ENCODE data around the gene CHD2. TPM values are rescaled to one million over a fixed set of nuclear protein-coding genes. Genes with fewer than 3 reads are reported as not detected.

CHD2 gene
- total RNA-seq, 1 experiment from 2014 or later = 129 TPM

DNA sequence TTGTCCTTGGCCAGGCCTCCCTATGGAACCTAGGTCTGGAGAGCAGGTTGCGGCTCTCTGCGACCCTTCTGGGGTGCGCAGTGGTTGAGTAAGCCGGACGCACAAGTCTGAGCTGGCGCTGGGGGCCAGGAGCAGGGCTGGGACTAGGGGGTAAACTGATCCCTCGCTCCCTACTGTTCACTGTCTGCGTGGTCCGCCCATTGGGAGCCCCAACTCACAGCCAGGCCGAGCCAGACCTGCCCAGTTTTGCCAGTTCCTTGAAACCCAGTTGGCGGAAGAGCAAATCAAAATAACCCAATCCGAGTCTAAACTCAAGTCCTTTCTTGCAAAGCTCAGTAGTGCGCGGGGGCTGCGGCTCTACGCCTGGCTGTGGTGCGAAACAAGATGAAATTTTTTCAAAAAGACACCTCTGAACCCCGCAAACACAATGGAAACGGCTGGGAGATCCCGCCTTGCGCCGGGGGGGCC is 171.4 kb downstream of the CHD2 start:
- peaks cover 4% of the 10 kb centered on the region for H3K36me3 Mint-ChIP-seq (ENCODE audit: insufficient read depth, unreplicated experiment)
- POLR2A ChIA-PET = interaction anchor here (0.7 kb wide), 1 partner anchor 13 kb away, joined by 3 read pairs; no protein-coding TSS in a partner anchor
- H3K27ac Mint-ChIP-seq (ENCODE audit: low read depth, unreplicated experiment) = peak overlapping the region; percentile 27
- H3K9me3 Mint-ChIP-seq (ENCODE audit: unreplicated experiment) = no peaks in the 10 kb centered on the region
- TF ChIP-seq, protein P1, sequence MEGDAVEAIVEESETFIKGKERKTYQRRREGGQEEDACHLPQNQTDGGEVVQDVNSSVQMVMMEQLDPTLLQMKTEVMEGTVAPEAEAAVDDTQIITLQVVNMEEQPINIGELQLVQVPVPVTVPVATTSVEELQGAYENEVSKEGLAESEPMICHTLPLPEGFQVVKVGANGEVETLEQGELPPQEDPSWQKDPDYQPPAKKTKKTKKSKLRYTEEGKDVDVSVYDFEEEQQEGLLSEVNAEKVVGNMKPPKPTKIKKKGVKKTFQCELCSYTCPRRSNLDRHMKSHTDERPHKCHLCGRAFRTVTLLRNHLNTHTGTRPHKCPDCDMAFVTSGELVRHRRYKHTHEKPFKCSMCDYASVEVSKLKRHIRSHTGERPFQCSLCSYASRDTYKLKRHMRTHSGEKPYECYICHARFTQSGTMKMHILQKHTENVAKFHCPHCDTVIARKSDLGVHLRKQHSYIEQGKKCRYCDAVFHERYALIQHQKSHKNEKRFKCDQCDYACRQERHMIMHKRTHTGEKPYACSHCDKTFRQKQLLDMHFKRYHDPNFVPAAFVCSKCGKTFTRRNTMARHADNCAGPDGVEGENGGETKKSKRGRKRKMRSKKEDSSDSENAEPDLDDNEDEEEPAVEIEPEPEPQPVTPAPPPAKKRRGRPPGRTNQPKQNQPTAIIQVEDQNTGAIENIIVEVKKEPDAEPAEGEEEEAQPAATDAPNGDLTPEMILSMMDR (IDR thresholded peaks at IDR 0.05; ENCODE audit: unreplicated experiment) = no peak
- intact Hi-C loops (cut with micrococcal nuclease) = no loop called here
- peak overlapping the region; percentile 88 for H3K4me3 Mint-ChIP-seq (ENCODE audit: unreplicated experiment)
- CTCF ChIA-PET = interaction anchor here (0.6 to 1.6 kb wide), 3 partner anchors 17 to 794 kb away, joined by 3 to 6 read pairs (median 3); no protein-coding TSS in a partner anchor
- no TSS peak for BruUV-seq (replicated peaks)
- no peaks in the 10 kb centered on the region for H3K27me3 Mint-ChIP-seq (ENCODE audit: insufficient read depth, unreplicated experiment)
- no peak for DNase-seq (ENCODE audit: unreplicated experiment)
- peaks cover 16% of the 10 kb centered on the region for H3K4me1 Mint-ChIP-seq (ENCODE audit: insufficient read depth, unreplicated experiment)

GRCh38 chr15:93072011-93072410 is 171.9 kb downstream of the CHD2 start:
- TF ChIP-seq, protein P1 (IDR thresholded peaks at IDR 0.05; ENCODE audit: unreplicated experiment) = no peak
- intact Hi-C loops (cut with micrococcal nuclease) = no loop called here
- peak overlapping the region; percentile 27 for H3K27ac Mint-ChIP-seq (ENCODE audit: low read depth, unreplicated experiment)
- peak overlapping the region; percentile 88 for H3K4me3 Mint-ChIP-seq (ENCODE audit: unreplicated experiment)
- H3K27me3 Mint-ChIP-seq (ENCODE audit: insufficient read depth, unreplicated experiment) = no peaks in the 10 kb centered on the region
- peaks cover 4% of the 10 kb centered on the region for H3K36me3 Mint-ChIP-seq (ENCODE audit: insufficient read depth, unreplicated experiment)
- peak; percentile 32 for DNase-seq (ENCODE audit: unreplicated experiment)
- no peaks in the 10 kb centered on the region for H3K9me3 Mint-ChIP-seq (ENCODE audit: unreplicated experiment)
- peaks cover 13% of the 10 kb centered on the region for H3K4me1 Mint-ChIP-seq (ENCODE audit: insufficient read depth, unreplicated experiment)
- CTCF ChIA-PET = interaction anchor here (0.6 to 1.6 kb wide), 3 partner anchors 16 to 794 kb away, joined by 3 to 6 read pairs (median 3); no protein-coding TSS in a partner anchor
- no TSS peak for BruUV-seq (replicated peaks)
- POLR2A ChIA-PET = interaction anchor here (0.8 to 1.2 kb wide), 2 partner anchors 34 to 43 kb away, joined by 5 to 8 read pairs; no protein-coding TSS in a partner anchor

DNA sequence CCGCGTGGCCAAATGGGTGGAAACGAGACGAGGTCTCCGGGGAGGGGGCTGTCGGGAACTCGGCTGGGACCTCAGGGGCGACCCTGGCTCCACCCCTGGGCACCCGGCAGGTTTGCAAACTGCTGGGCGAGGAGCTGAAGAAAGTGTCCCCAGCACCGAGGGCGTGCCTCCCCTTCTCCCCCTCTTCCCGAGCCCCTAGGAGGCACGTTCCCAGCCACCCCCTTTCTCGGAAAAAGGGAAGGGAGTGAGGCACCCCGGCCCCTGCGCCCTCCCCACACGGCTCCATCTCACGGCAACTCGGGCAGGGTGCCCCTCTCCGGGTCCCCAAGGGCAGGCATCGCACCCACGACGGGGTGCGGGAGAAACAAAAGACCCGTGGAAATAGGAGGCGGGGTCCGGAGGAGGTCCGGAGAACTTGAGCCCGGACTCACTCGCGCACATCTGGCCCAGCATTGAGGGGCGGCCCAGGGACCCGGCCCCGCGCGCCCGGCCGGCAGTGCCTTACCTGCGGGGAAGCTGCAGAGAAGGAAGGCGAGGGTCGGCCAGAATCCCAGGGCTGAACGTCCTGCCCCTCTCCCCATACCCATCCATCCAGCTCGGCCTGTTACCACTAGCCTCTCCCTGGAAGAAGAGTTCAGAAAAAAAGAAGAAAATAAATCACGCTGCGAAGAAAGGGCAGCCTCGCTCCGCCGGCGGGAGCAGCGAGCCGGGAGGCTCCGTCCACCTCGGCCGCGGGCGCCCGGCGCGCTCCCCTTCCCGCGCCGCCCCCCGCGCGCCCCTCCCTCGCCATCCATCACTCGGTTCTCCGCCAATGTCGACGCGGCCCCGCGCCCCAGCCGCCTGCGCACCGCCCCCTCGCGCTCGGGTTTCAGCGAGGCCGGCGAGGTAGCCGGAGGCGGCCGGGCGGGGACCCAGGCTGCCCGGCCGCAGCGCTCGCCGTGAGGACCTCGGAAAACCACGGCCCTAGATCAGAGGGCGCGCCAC is 172.6 kb downstream of the CHD2 start:
- intact Hi-C loops (cut with micrococcal nuclease) = no loop called here
- peak; percentile 80 for DNase-seq (ENCODE audit: unreplicated experiment)
- no TSS peak for BruUV-seq (replicated peaks)
- ChIA-PET CTCF (interaction anchor here (0.8 to 1.6 kb wide), 5 partner anchors 16 to 43 kb away, joined by 3 to 6 read pairs (median 3); no protein-coding TSS in a partner anchor), POLR2A (interaction anchor here (0.8 to 1.2 kb wide), 2 partner anchors 35 to 44 kb away, joined by 5 to 8 read pairs; no protein-coding TSS in a partner anchor)
- H3K36me3 Mint-ChIP-seq (ENCODE audit: insufficient read depth, unreplicated experiment) = peaks cover 4% of the 10 kb centered on the region
- peak overlapping the region; percentile 88 for H3K4me3 Mint-ChIP-seq (ENCODE audit: unreplicated experiment)
- peak overlapping the region; percentile 27 for H3K27ac Mint-ChIP-seq (ENCODE audit: low read depth, unreplicated experiment)
- no peaks in the 10 kb centered on the region for H3K9me3 Mint-ChIP-seq (ENCODE audit: unreplicated experiment)
- H3K27me3 Mint-ChIP-seq (ENCODE audit: insufficient read depth, unreplicated experiment) = no peaks in the 10 kb centered on the region
- TF ChIP-seq, protein P1 (IDR thresholded peaks at IDR 0.05; ENCODE audit: unreplicated experiment) = no peak
- H3K4me1 Mint-ChIP-seq (ENCODE audit: insufficient read depth, unreplicated experiment) = peaks cover 7% of the 10 kb centered on the region

- Mint-ChIP-seq H3K4me1 (ENCODE audit: insufficient read depth, unreplicated experiment) (peaks cover 6% of the 10 kb centered on the region), H3K4me3 (ENCODE audit: unreplicated experiment) (peak overlapping the region; percentile 88), H3K36me3 (ENCODE audit: insufficient read depth, unreplicated experiment) (peaks cover 4% of the 10 kb centered on the region), H3K27ac (ENCODE audit: low read depth, unreplicated experiment) (no peak overlapping the region), H3K9me3 (ENCODE audit: unreplicated experiment) (no peaks in the 10 kb centered on the region), H3K27me3 (ENCODE audit: insufficient read depth, unreplicated experiment) (no peaks in the 10 kb centered on the region)
- intact Hi-C loops (cut with micrococcal nuclease) = no loop called here
- ChIA-PET POLR2A (no interaction called here), CTCF (interaction anchor here (0.7 to 1.0 kb wide), 3 partner anchors 19 to 41 kb away, joined by 3 read pairs; no protein-coding TSS in a partner anchor)
- TF ChIP-seq, protein P1 (IDR thresholded peaks at IDR 0.05; ENCODE audit: unreplicated experiment) = no peak
- no TSS peak for BruUV-seq (replicated peaks)
- DNase-seq (ENCODE audit: unreplicated experiment) = no peak
Measured at GRCh38 chr15:93073465-93073952, 173.4 kb downstream of the CHD2 start.

All from MCF 10A (cell line).